ENCODE measurements around the gene PRDM1. TPM values are rescaled to one million over a fixed set of nuclear protein-coding genes. Genes with fewer than 3 reads are reported as not detected.

Gene PRDM1
- total and polyA plus RNA-seq, 8 donors = under 0.01 to 22.7 (median 5.0) TPM

- H3K27ac ChIP-seq = peak overlapping the region in 1 of 5 donors; percentile 93
- WGBS, 5 donors = 77 to 87% (median 81%) methylated on average over 6 of the region's 6 CpGs
- intact Hi-C loops (cut with DNase I; ENCODE audit: low total_unique reads) = no loop called here
Observed at GRCh38 chr6:106082735-106083398, 3.3 kb upstream of the PRDM1 start.

GRCh38 chr6:106083618-106084017 is 2.5 kb upstream of the PRDM1 start:
- no peak overlapping the region for H3K4me3 ChIP-seq
- H3K4me1 ChIP-seq = peaks cover 9 to 35% (median 16%) of the 10 kb centered on the region in 4 donors
- intact Hi-C loops (cut with DNase I; ENCODE audit: low total_unique reads) = no loop called here
- H3K9me3 ChIP-seq = no peaks in the 10 kb centered on the region
- TF ChIP-seq EP300 (IDR thresholded peaks at IDR 0.05) (no peak), CTCF (IDR thresholded peaks at IDR 0.05) (no peak), POLR2A (IDR thresholded peaks at IDR 0.05) (no peak), POLR2AphosphoS5 (IDR thresholded peaks at IDR 0.05) (no peak)
- no peaks in the 10 kb centered on the region for H3K36me3 ChIP-seq
- DNase-seq = no peak
- peak overlapping the region in 3 of 5 donors; percentile 4 to 93 (median 81) for H3K27ac ChIP-seq
- H3K27me3 ChIP-seq = peaks cover 0 to 45% (median 0%) of the 10 kb centered on the region in 3 donors
- WGBS, 5 donors = 75 to 88% (median 86%) methylated on average over 2 of the region's 2 CpGs

More at GRCh38 chr6:106082735-106083398, 3.3 kb upstream of the PRDM1 start:
- DNase-seq = no peak
- Histone ChIP-seq H3K4me1 (peaks cover 11 to 41% (median 17%) of the 10 kb centered on the region in 4 donors), H3K36me3 (no peaks in the 10 kb centered on the region), H3K4me3 (no peak overlapping the region), H3K27me3 (peaks cover 0 to 37% (median 0%) of the 10 kb centered on the region in 3 donors), H3K9me3 (no peaks in the 10 kb centered on the region)
- TF ChIP-seq POLR2AphosphoS5 (IDR thresholded peaks at IDR 0.05) = no peak
- no peak for TF ChIP-seq EP300 (IDR thresholded peaks at IDR 0.05)

- H3K27ac ChIP-seq = peak overlapping the region; percentile 6 to 93 (median 77)
Observed at GRCh38 chr6:106084106-106084988, 1.8 kb upstream of the PRDM1 start.

GRCh38 chr6:106084989-106085691 is 996 bp upstream of the PRDM1 start:
- peak overlapping the region; percentile 37 to 56 (median 48) for H3K4me3 ChIP-seq
- no peak for TF ChIP-seq EP300 (IDR thresholded peaks at IDR 0.05)
- TF ChIP-seq CTCF (IDR thresholded peaks at IDR 0.05) = no peak
- no peak for TF ChIP-seq POLR2AphosphoS5 (IDR thresholded peaks at IDR 0.05)
- no peak for TF ChIP-seq POLR2A (IDR thresholded peaks at IDR 0.05)
- H3K9me3 ChIP-seq = no peaks in the 10 kb centered on the region
- peak in 1 of 2 donors; percentile 29 for DNase-seq
- no peaks in the 10 kb centered on the region for H3K36me3 ChIP-seq
- intact Hi-C loops (cut with DNase I; ENCODE audit: low total_unique reads) = no loop called here
- 30 to 38% (median 31%) methylated on average over 7 of the region's 7 CpGs for WGBS, 5 donors
- H3K27me3 ChIP-seq = peaks cover 0 to 56% (median 0%) of the 10 kb centered on the region in 3 donors
- H3K4me1 ChIP-seq = peaks cover 9 to 35% (median 16%) of the 10 kb centered on the region in 4 donors
- H3K27ac ChIP-seq = peak overlapping the region in 4 of 5 donors; percentile 69 to 93 (median 79)

More at GRCh38 chr6:106084106-106084988, 1.8 kb upstream of the PRDM1 start:
- H3K36me3 ChIP-seq = no peaks in the 10 kb centered on the region
- H3K4me3 ChIP-seq = no peak overlapping the region
- TF ChIP-seq POLR2A (IDR thresholded peaks at IDR 0.05) (no peak), EP300 (IDR thresholded peaks at IDR 0.05) (no peak), CTCF (IDR thresholded peaks at IDR 0.05) (peak in 1 of 7 experiments; percentile 47)
- peaks cover 0 to 52% (median 0%) of the 10 kb centered on the region in 3 donors for H3K27me3 ChIP-seq
- intact Hi-C loops (cut with DNase I; ENCODE audit: low total_unique reads) = no loop called here
- DNase-seq = peak in 1 of 2 donors; percentile 81
- H3K9me3 ChIP-seq = no peaks in the 10 kb centered on the region
- peaks cover 9 to 35% (median 16%) of the 10 kb centered on the region in 4 donors for H3K4me1 ChIP-seq
- WGBS, 5 donors = 60 to 62% (median 61%) methylated on average over 5 of the region's 5 CpGs

Measured in stomach (tissue), 9 donors.